SKM-1 (cell line): ENCODE measurements around the gene PRKN.
"Not testable (repeated sequence)": the region's sequence is repeated elsewhere in the genome, so short reads cannot be mapped to it uniquely, and the experiment has no call there.

Experiments used
- DNase-seq: peaks from one replicate; lab custom pipeline; 2025; ENCODE audit not compliant: unreplicated experiment; lab: John Stamatoyannopoulos, UW

The PRKN gene

GRCh38 chr6:162543221-162543620 is 184.3 kb downstream of the PRKN start:
- no peak for DNase-seq

GRCh38 chr6:162541019-162541601 is 186.5 kb downstream of the PRKN start:
- DNase-seq = no peak

DNA sequence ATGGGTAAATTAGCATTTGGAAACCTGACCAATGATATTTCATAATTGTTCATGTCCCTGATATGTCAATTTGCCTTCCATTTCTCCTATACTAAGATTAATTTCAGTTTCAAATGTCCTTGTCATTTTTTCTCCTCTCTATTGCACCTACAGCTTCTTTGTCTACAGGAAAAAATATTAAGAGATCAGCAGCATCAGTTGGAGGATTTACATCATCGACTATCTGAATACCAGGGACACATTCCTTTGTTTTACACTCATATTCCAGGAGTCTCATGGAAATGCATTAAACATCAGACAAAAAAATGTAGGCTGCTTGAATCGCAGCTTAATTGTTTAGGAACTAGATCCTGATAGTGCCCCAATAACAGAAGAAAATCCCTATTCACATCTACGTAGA is 188.2 kb downstream of the PRKN start:
- DNase-seq = no peak

- no peak for DNase-seq
Measured at GRCh38 chr6:162538643-162539064, 188.9 kb downstream of the PRKN start.

DNA sequence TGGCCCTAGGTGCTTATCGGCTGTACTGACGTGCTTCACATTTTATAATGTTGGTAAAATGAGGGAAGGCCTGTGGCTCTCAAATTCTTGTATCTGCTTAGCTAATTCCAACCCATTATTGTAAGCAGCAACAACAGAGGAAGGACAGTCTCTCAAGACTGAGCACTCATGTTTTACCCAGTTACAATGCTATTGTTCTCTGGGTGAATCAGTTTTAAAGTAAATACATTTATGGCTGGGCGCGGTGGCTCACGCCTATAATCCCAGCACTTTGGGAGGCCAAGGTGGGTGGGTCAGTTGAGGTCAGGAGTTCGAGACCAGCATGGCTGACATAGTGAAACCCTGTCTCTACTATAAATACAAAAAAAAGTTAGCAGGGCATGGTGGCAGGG is 194.6 kb downstream of the PRKN start:
- no peak for DNase-seq

GRCh38 chr6:162532283-162533008 is 195.1 kb downstream of the PRKN start:
- no peak for DNase-seq

DNA sequence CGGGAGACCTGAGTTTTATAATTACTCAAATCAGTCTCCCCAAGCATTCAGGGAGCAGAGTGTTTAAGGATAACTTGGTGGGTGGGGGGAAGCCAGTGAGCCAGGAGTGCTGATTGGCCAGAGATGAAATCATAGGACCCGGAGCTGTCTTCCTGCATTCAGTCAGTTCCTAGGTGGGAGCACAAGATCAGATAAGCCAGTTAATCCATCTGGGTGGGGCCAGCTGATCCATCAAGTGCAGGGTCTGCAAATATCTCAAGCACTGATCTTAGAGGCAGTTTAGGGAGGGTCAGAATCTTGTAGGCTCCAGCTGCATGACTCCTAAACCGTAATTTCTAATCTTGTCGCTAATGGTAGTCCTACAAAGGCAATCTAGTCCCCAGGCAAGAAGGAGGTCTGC is 196.2 kb downstream of the PRKN start:
- DNase-seq = not testable (repeated sequence)

- DNase-seq = no peak
Measured at GRCh38 chr6:162528538-162528937, 199.0 kb downstream of the PRKN start.

GRCh38 chr6:162526960-162527359 is 200.6 kb downstream of the PRKN start:
- DNase-seq = no peak

GRCh38 chr6:162525181-162525580 is 202.4 kb downstream of the PRKN start:
- DNase-seq = no peak

DNA sequence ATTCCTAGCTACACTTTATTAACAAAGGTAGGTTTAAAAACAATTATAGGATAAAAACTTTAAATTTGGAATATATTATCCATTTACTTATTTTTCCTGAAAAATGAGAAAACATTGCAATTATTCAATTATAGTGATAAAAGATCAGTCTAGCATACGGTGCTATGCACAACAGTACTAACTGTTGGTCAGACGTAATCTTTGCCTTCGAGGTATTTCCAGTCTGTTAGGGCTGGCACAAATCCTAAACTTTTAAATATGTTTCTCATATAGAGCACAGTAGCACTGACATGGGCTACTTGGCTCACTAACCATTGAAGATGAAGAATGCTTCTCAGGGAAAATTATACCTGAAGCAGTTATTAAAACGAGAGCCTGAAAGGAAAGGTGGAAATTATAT is 214.8 kb downstream of the PRKN start:
- DNase-seq = no peak

DNA sequence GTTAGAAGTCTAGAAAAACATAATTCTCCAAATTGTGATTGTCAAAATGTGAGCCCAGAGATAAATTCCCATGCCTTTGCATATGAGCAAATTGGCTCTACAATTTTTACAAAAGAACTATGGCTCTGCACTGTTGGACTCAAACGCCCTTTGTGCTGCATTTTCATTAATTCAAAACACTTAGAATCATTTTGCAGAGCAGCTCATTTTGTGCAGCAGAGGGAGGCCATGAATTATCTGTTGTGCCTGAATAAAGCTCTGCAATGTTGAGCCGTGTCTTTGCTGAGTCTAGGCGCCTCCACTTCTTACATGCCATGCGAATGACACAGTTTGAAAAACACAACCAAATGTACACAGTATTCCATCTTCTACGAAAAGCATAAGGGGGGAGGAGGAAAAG is 230.2 kb downstream of the PRKN start:
- DNase-seq = no peak

DNA sequence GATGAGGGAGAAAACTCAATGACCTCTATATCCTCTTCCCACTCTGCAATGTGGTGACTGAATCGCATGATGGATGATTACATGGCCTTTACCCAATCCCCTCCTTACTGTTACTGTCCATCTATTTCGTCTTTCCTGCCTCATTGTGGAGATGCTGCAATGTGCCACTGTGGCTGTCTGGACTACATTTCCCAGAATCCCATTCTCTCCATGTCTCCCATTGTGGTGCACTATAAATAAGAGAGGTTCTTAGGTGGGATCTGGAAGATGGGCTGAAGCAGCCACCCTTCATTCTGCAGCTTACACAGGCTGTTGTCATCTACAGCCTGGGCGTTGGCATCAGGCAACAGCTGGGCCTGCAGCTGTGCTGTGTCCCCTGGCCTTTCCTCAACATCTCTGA is 233.6 kb downstream of the PRKN start:
- DNase-seq = no peak

DNA sequence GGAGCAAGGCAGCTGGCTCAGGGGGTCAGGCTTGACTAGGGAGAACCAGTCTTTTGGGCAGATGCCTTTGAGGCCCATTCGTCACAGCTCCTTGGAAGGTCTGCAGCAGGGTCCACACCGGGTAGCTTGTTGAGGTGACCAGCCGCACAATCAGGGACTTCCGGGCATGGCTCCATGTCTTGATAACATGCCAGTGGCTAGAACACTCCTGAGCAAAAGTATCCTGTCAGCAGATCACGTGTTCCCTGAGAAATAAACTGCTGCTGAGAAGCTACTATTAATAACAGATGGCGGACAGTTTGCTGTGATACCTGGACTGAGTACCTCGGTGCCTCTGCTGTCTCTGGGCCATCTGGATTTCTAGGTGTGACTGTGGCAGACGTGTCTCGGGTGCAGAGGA is 235.9 kb downstream of the PRKN start:
- no peak for DNase-seq

- no peak for DNase-seq
Measured at GRCh38 chr6:162489101-162489976, 238.2 kb downstream of the PRKN start.

GRCh38 chr6:162488444-162488843 is 239.1 kb downstream of the PRKN start:
- DNase-seq = no peak

DNA sequence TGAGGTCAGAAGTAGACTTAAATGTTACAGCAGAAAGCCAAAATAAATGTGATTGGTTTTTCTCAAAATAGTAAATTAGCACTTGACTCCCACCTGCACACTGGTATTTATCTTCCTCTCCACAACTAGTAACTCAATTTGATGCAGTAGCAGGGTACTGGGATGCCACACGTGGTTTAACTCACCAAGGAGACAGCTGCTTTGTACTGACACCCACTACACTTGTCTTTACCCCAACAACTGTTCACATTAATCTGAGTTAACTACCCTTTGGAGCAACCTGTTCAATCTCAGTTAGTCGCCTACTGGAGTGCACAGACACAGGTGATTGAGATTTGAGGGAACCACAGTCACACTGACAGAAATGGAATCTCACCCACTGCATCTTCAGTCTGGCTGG is 242.1 kb downstream of the PRKN start:
- DNase-seq = no peak

- DNase-seq = no peak
Measured at GRCh38 chr6:162481938-162482337, 245.6 kb downstream of the PRKN start.

- DNase-seq = no peak
Measured at GRCh38 chr6:162481320-162481719, 246.2 kb downstream of the PRKN start.

GRCh38 chr6:162478192-162478671 is 249.3 kb downstream of the PRKN start:
- DNase-seq = no peak

DNA sequence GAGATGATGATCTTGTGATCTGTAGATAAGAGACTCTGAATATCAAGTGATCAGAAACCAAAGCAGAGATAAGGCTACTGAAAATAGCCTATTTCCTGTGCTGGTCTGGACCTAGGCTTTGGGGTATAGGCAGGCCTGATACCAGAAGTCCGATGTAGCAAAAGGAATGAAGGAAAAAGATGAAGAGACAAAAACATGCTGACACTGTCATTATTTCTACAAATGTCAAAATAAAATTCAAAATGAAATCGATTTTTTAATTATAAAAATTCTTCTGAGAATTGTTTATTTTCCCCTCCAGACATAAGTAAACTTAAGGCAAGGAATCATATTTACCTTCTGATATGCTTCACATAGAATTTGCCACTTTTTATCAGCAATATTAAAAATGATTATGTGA is 252.8 kb downstream of the PRKN start:
- no peak for DNase-seq

GRCh38 chr6:162471842-162472241 is 255.7 kb downstream of the PRKN start:
- no peak for DNase-seq
